ENCODE measurements around the gene CRTAP. TPM values are rescaled to one million over a fixed set of nuclear protein-coding genes. Genes with fewer than 3 reads are reported as not detected.

The CRTAP gene
- polyA plus RNA-seq, 3 donors: 134 to 321 (median 317) TPM

DNA sequence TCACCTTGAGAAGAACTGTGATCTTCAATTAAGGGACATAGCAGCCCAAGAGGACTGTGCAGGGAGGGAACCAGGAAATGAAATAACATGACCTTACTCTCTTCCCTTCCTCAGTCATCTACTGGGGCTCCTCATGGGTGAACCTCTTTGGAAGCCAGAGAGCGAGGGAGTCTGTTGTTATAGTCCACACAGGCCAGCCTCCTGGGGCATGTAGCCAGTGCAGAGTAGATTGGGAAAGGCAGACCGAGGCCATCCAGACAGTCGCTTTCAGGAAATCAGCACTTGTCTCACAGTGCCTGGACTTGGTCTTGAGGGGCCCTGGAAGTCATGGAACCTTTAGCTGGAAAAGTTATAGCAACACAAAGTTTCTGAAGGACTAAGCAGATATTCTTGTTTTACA lies 6.1 kb downstream of the CRTAP start:
- Histone ChIP-seq H3K27ac (ENCODE audit: low read depth in 1 of 2, low read length in 2 of 2) (peak overlapping the region in 1 of 2 donors; percentile 66), H3K27me3 (ENCODE audit: control insufficient read depth in 2 of 2, insufficient read depth in 2 of 2, low read length in 2 of 2) (no peaks in the 10 kb centered on the region), H3K4me3 (replicated peaks in 1 of 3; ENCODE audit: low read depth in 2 of 3, low read length in 3 of 3) (no peak overlapping the region), H2AFZ (ENCODE audit: insufficient read depth, low read depth, low read length, poor library complexity, severe bottlenecking) (no peak overlapping the region), H3K9ac (ENCODE audit: insufficient read depth, low read length, poor library complexity, severe bottlenecking) (no peak overlapping the region), H3K9me3 (replicated peaks in 1 of 2; ENCODE audit: control insufficient read depth in 1 of 2, insufficient read depth in 1 of 2, low read length in 2 of 2) (no peaks in the 10 kb centered on the region), H3K4me1 (ENCODE audit: control insufficient read depth in 1 of 2, insufficient read depth in 2 of 2, low read length in 2 of 2) (peaks cover 31 to 42% of the 10 kb centered on the region in 2 donors), H4K20me1 (ENCODE audit: insufficient read depth, low read length) (peaks cover 53% of the 10 kb centered on the region), H3K79me2 (ENCODE audit: insufficient read depth, low read length) (peaks cover 67% of the 10 kb centered on the region), H3K4me2 (replicated peaks; ENCODE audit: extremely low read depth, low read length, poor library complexity, severe bottlenecking) (no peak overlapping the region), H3K36me3 (replicated peaks in 1 of 2; ENCODE audit: control insufficient read depth in 1 of 2, insufficient read depth in 2 of 2, low read length in 2 of 2) (peaks cover 41 to 78% of the 10 kb centered on the region in 2 donors)
- TF ChIP-seq CTCF (IDR thresholded peaks at IDR 0.05): no peak
- peaks cover 51 to 71% of the 10 kb centered on the region in 2 donors for H3K36me3 Mint-ChIP-seq
- H3K9me3 Mint-ChIP-seq: peaks cover 0 to 2% (median 0%) of the 10 kb centered on the region in 7 donors
- intact Hi-C loops (cut with micrococcal nuclease): loop anchor here in 1 of 2 donors (10.0 kb wide), 1 partner anchor 315 kb away; no protein-coding TSS in a partner anchor
- H3K27me3 Mint-ChIP-seq (ENCODE audit: low read depth in 3 of 3): no peaks in the 10 kb centered on the region
- peak overlapping the region in 3 of 7 donors; percentile 2 to 44 (median 30) for H3K27ac Mint-ChIP-seq
- H3K4me1 Mint-ChIP-seq: peaks cover 71% of the 10 kb centered on the region
- no peak overlapping the region for H3K4me3 Mint-ChIP-seq
- no peak for DNase-seq
- 90% methylated on average over 3 of the region's 3 CpGs for WGBS (ENCODE audit: insufficient coverage)

DNA sequence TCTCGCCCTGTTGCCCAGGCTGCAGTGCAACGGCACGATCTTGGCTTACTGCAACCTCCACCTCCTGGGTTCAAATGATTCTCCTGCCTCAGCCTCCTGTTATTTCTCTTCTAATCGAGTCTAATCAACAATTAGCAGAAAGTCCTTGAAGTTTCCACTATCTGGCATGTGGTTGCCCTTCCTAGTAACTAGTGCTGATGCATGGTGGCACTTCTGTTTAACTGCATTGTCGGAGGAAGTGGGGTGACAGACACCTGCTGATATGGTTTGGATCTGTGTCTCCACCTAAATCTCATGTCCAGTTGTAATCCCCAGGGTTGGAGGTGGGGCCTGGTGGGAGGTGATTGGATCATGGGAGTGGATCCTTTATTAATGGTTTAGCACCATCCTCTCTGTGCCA lies 9.2 kb downstream of the CRTAP start:
- peaks cover 63 to 91% of the 10 kb centered on the region in 2 donors for H3K36me3 Mint-ChIP-seq
- no peak overlapping the region for H3K4me3 Mint-ChIP-seq
- DNase-seq: no peak
- Histone ChIP-seq H3K4me3 (replicated peaks in 1 of 3; ENCODE audit: low read depth in 2 of 3, low read length in 3 of 3) (no peak overlapping the region), H4K20me1 (ENCODE audit: insufficient read depth, low read length) (peaks cover 40% of the 10 kb centered on the region), H3K36me3 (replicated peaks in 1 of 2; ENCODE audit: control insufficient read depth in 1 of 2, insufficient read depth in 2 of 2, low read length in 2 of 2) (peaks cover 61 to 96% of the 10 kb centered on the region in 2 donors), H2AFZ (ENCODE audit: insufficient read depth, low read depth, low read length, poor library complexity, severe bottlenecking) (no peak overlapping the region), H3K79me2 (ENCODE audit: insufficient read depth, low read length) (peaks cover 39% of the 10 kb centered on the region), H3K27ac (ENCODE audit: low read depth in 1 of 2, low read length in 2 of 2) (no peak overlapping the region), H3K27me3 (ENCODE audit: control insufficient read depth in 2 of 2, insufficient read depth in 2 of 2, low read length in 2 of 2) (no peaks in the 10 kb centered on the region), H3K9me3 (replicated peaks in 1 of 2; ENCODE audit: control insufficient read depth in 1 of 2, insufficient read depth in 1 of 2, low read length in 2 of 2) (no peaks in the 10 kb centered on the region), H3K9ac (ENCODE audit: insufficient read depth, low read length, poor library complexity, severe bottlenecking) (no peak overlapping the region), H3K4me2 (replicated peaks; ENCODE audit: extremely low read depth, low read length, poor library complexity, severe bottlenecking) (no peak overlapping the region), H3K4me1 (ENCODE audit: control insufficient read depth in 1 of 2, insufficient read depth in 2 of 2, low read length in 2 of 2) (peaks cover 14 to 21% of the 10 kb centered on the region in 2 donors)
- no peak for TF ChIP-seq CTCF (IDR thresholded peaks at IDR 0.05)
- intact Hi-C loops (cut with micrococcal nuclease): no loop called here
- WGBS (ENCODE audit: insufficient coverage): no CpG with 5 or more reads among the region's 5 CpGs
- H3K27me3 Mint-ChIP-seq (ENCODE audit: low read depth in 3 of 3): no peaks in the 10 kb centered on the region
- H3K4me1 Mint-ChIP-seq: peaks cover 43% of the 10 kb centered on the region
- peak overlapping the region in 4 of 7 donors; percentile 35 to 88 (median 74) for H3K27ac Mint-ChIP-seq
- peaks cover 0 to 2% (median 0%) of the 10 kb centered on the region in 7 donors for H3K9me3 Mint-ChIP-seq

Measured in CD14-positive monocyte (primary cell).